Stimulated activated naive CD8-positive, alpha-beta T cell treated with anti-CD3 and anti-CD28 coated beads, Interleukin-15, Interleukin-2, amounts not matched to agents 100 U/mL and 50 U/mL, for 24 hours (primary cell): Measurements from ENCODE around the gene SH3BGRL2.
"Not testable (repeated sequence)": the region's sequence is repeated elsewhere in the genome, so short reads cannot be mapped to it uniquely, and the experiment has no call there.

Experiments
- ATAC-seq: fragments of 150-1000 bp; cut with Tn5 transposase; one replicate; pipeline ENCODE4 v1.10.0; 2021
- DNase-seq: peaks from one replicate; pipeline ENCODE4 v3.0.0; 2021

SH3BGRL2 gene

DNA sequence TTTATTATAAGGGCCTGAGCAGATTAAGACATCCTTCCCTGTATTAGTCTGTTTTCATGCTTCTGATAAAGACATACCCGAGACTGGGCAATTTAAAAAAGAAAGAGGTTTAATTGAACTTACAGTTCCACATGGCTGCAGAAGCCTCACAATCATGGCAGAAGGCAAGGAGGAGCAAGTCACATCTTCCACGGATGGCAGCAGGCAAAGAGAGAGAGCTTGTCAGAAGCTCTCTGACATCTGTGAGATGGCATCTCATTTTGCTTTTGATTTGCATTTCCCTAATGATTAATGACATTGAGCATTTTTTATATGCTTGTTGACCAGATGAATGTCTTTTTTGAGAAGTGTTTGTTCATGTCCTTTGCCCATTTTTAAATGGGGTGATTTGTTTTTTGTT lies 114.2 kb downstream of the SH3BGRL2 start:
- not testable (repeated sequence) for ATAC-seq, DNase-seq

DNA sequence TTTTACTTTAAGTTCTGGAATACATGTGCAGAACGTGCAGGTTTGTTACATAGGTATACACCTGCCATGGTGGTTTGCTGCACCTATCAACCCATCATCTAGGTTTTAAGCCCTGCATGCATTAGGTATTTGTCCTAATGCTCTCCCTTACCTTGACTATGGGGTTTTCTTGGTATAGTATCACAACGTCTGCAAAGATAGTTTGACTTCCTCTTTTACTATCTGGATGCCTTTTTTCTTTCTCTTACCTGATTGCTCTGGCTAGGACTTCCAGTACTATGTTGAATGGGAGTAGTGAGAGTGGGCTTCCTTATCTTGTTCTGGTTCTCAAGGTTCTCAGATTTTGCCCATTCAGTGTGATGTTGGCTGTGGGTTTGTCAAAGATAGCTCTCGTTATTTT lies 115.2 kb downstream of the SH3BGRL2 start:
- DNase-seq, ATAC-seq: not testable (repeated sequence)

DNA sequence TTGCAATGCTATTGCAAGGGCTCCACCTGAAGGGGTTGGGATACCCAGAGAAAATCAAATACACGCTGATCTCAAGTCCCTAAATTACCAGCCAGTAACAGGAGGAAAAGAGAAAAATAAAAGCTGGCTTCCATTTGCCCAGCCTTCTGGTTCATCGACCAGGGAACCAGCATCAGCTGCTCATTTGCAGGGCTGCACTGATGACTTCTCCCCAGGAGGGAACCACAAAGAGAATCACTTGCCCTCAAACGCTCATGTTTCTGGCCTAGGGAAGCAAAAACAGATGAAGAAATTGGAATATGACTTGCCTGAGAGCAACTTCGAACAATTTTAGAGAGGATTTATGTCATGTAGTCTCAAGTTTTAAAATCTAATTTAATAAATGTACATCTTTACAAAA lies 119.7 kb downstream of the SH3BGRL2 start:
- DNase-seq = no peak
- ATAC-seq = no peak
